H9 (cell line): ENCODE measurements around the gene NALCN. TPM values are rescaled to one million over a fixed set of nuclear protein-coding genes. Genes with fewer than 3 reads are reported as not detected.

ENCODE experiments used
- DNase-seq: peaks from one replicate; pipeline ENCODE4 v3.0.0-alpha.2; 2017
- H2AFZ ChIP-seq: one replicate; pipeline ENCODE4 v1.6.1; 2013; ENCODE audit warnings: mild to moderate bottlenecking, low read length, control low read depth, moderate library complexity
- H2AK5ac ChIP-seq: 2 replicates; pipeline ENCODE4 v1.6.1; 2013; ENCODE audit warnings: low read length, control low read depth, mixed read lengths; ENCODE audit not compliant: insufficient read length
- H2BK120ac ChIP-seq: one replicate; pipeline ENCODE4 v1.6.1; 2013; ENCODE audit warnings: low read depth, mild to moderate bottlenecking, low read length, control low read depth, inconsistent platforms; ENCODE audit not compliant: poor library complexity, severe bottlenecking
- H2BK12ac ChIP-seq: 2 replicates; pipeline ENCODE4 v1.6.1; 2013; ENCODE audit warnings: low read length, control low read depth, mixed read lengths, low read depth; ENCODE audit not compliant: insufficient read length
- H2BK15ac ChIP-seq: 2 replicates; pipeline ENCODE4 v1.6.1; 2013; ENCODE audit warnings: low read depth, low read length, control low read depth
- H2BK20ac ChIP-seq: one replicate; pipeline ENCODE4 v1.6.1; 2013; ENCODE audit warnings: low read depth, mild to moderate bottlenecking, low read length, control low read depth, inconsistent platforms; ENCODE audit not compliant: poor library complexity, severe bottlenecking
- H2BK5ac ChIP-seq: 2 replicates; pipeline ENCODE4 v1.6.1; 2013; ENCODE audit warnings: low read length, control low read depth, mixed read lengths; ENCODE audit not compliant: insufficient read length
- H3K14ac ChIP-seq: 2 replicates; pipeline ENCODE4 v1.6.1; 2013; ENCODE audit warnings: low read length, control low read depth; ENCODE audit not compliant: insufficient read depth
- H3K18ac ChIP-seq: 2 replicates; pipeline ENCODE4 v1.6.1; 2013; ENCODE audit warnings: low read depth, mild to moderate bottlenecking, mixed read lengths, low read length, control low read depth; ENCODE audit not compliant: insufficient read length
- H3K23ac ChIP-seq: 2 replicates; pipeline ENCODE4 v1.6.1; 2013; ENCODE audit warnings: low read length, control low read depth, mixed read lengths, low read depth; ENCODE audit not compliant: insufficient read length
- H3K23me2 ChIP-seq: 2 replicates; pipeline ENCODE4 v1.6.1; 2013; ENCODE audit warnings: low read depth, mild to moderate bottlenecking, mixed read lengths, low read length, control low read depth; ENCODE audit not compliant: insufficient read length, poor library complexity, severe bottlenecking
- H3K27ac ChIP-seq: 2 replicates; pipeline ENCODE4 v1.5.1; 2013; ENCODE audit warnings: low read length, control low read depth, mixed read lengths, low read depth; ENCODE audit not compliant: insufficient read length
- H3K27me3 ChIP-seq: 2 replicates; pipeline ENCODE4 v1.6.1; 2013; ENCODE audit warnings: low read length, control low read depth, inconsistent platforms; ENCODE audit not compliant: insufficient read depth
- H3K4ac ChIP-seq: 2 replicates; pipeline ENCODE4 v1.6.1; 2013; ENCODE audit warnings: low read depth, mild to moderate bottlenecking, control low read depth, inconsistent platforms, low read length, moderate library complexity
- H3K4me1 ChIP-seq: 2 replicates; pipeline ENCODE4 v1.6.1; 2013; ENCODE audit warnings: low read length, control low read depth, inconsistent platforms; ENCODE audit not compliant: insufficient read depth
- H3K4me2 ChIP-seq: 2 replicates; pipeline ENCODE4 v1.6.1; 2013; ENCODE audit warnings: low read length, control low read depth, mixed read lengths; ENCODE audit not compliant: insufficient read length, insufficient read depth
- H3K56ac ChIP-seq: 2 replicates; pipeline ENCODE4 v1.6.1; 2013; ENCODE audit warnings: low read depth, mild to moderate bottlenecking, mixed read lengths, low read length, control low read depth; ENCODE audit not compliant: insufficient read length
- H3K79me1 ChIP-seq: 2 replicates; pipeline ENCODE4 v1.6.1; 2013; ENCODE audit warnings: low read depth, mild to moderate bottlenecking, moderate library complexity, low read length, control low read depth, inconsistent platforms; ENCODE audit not compliant: insufficient read depth, poor library complexity, severe bottlenecking
- H3K79me2 ChIP-seq: 2 replicates; pipeline ENCODE4 v1.6.1; 2013; ENCODE audit warnings: low read length, control low read depth, inconsistent platforms; ENCODE audit not compliant: insufficient read depth
- H3K9ac ChIP-seq: 2 replicates; pipeline ENCODE4 v1.6.1; 2013; ENCODE audit warnings: low read length, control low read depth, mixed read lengths; ENCODE audit not compliant: insufficient read length; ENCODE audit errors: extremely low read depth
- H3K9me3 ChIP-seq: one replicate; pipeline ENCODE4 v1.6.1; 2013; ENCODE audit warnings: low read depth, low read length, inconsistent platforms; ENCODE audit not compliant: control insufficient read depth
- H3T11ph ChIP-seq: one replicate; pipeline ENCODE4 v1.6.1; 2013; ENCODE audit warnings: mild to moderate bottlenecking, low read length, control low read depth, inconsistent platforms
- H4K20me1 ChIP-seq: one replicate; pipeline ENCODE4 v1.6.1; 2013; ENCODE audit not compliant: control insufficient read depth, insufficient read length, insufficient read depth
- H4K5ac ChIP-seq: 2 replicates; pipeline ENCODE4 v1.6.1; 2013; ENCODE audit warnings: low read depth, mild to moderate bottlenecking, mixed read lengths, low read length, control low read depth; ENCODE audit not compliant: insufficient read length
- H4K8ac ChIP-seq: replicated peaks from 2 replicates; pipeline ENCODE4 v1.6.1; 2013; ENCODE audit warnings: low read length, control low read depth, mixed read lengths, low read depth; ENCODE audit not compliant: insufficient read length
- H4K91ac ChIP-seq: 2 replicates; pipeline ENCODE4 v1.6.1; 2013; ENCODE audit warnings: low read depth, mild to moderate bottlenecking, moderate library complexity, mixed read lengths, low read length, control low read depth; ENCODE audit not compliant: insufficient read length
- H3K27ac Mint-ChIP-seq, 3 experiments: 2 replicates in 2 of 3; 3 replicates in 1 of 3; pipeline ENCODE4 v1.8.0; 2020 to 2021; ENCODE audit warnings: mixed read lengths in 3 of 3, mild to moderate bottlenecking in 1 of 3, moderate library complexity in 1 of 3
- H3K27me3 Mint-ChIP-seq: 2 replicates; pipeline ENCODE4 v1.8.0; 2021; ENCODE audit warnings: low read depth, mild to moderate bottlenecking, moderate library complexity, mixed read lengths
- H3K36me3 Mint-ChIP-seq, 3 experiments: 2 replicates in 2 of 3; 3 replicates in 1 of 3; pipeline ENCODE4 v1.8.0; 2020 to 2021; ENCODE audit warnings: low read depth in 3 of 3, mixed read lengths in 3 of 3; ENCODE audit not compliant: insufficient read depth in 1 of 3
- H3K4me1 Mint-ChIP-seq, 2 experiments: 2 replicates each; pipeline ENCODE4 v1.8.0; 2020; ENCODE audit warnings: mixed read lengths in 2 of 2
- H3K4me3 Mint-ChIP-seq, 2 experiments: 2 replicates in 1 of 2; 3 replicates in 1 of 2; pipeline ENCODE4 v1.8.0; 2020 to 2021; ENCODE audit warnings: mild to moderate bottlenecking in 2 of 2, mixed read lengths in 2 of 2, moderate library complexity in 1 of 2
- H3K9me3 Mint-ChIP-seq, 2 experiments: 2 replicates in 1 of 2; 3 replicates in 1 of 2; pipeline ENCODE4 v1.8.0; 2020; ENCODE audit warnings: mild to moderate bottlenecking in 2 of 2, mixed read lengths in 2 of 2, moderate library complexity in 1 of 2
- WGBS: extraction: QIAGEN DNeasy Blood & Tissue Kit; methylation state at CpG from one replicate; pipeline ENCODE4 v1.1.7; 2013; ENCODE audit warnings: missing lambda C conversion rate, low lambda C conversion rate, mixed read lengths; ENCODE audit not compliant: insufficient read length; ENCODE audit errors: extremely low coverage; 5-methylcytosine and 5-hydroxymethylcytosine counted together
- total RNA-seq: library from RNA; stranded (reverse); gene quantifications from 2 replicates; pipeline ENCODE4 v1.2.1, GENCODE V29; 2021
- TF ChIP-seq, protein P1 (sequence below): fragments of 200-600 bp; sonication (generic); conservative IDR thresholded peaks from 3 replicates; pipeline ENCODE4 v1.8.0; 2021; ENCODE audit warnings: antibody characterized with exemption, mild to moderate bottlenecking

Gene NALCN
- total RNA-seq, 1 experiment from 2014 or later, result 0.09 TPM

DNA sequence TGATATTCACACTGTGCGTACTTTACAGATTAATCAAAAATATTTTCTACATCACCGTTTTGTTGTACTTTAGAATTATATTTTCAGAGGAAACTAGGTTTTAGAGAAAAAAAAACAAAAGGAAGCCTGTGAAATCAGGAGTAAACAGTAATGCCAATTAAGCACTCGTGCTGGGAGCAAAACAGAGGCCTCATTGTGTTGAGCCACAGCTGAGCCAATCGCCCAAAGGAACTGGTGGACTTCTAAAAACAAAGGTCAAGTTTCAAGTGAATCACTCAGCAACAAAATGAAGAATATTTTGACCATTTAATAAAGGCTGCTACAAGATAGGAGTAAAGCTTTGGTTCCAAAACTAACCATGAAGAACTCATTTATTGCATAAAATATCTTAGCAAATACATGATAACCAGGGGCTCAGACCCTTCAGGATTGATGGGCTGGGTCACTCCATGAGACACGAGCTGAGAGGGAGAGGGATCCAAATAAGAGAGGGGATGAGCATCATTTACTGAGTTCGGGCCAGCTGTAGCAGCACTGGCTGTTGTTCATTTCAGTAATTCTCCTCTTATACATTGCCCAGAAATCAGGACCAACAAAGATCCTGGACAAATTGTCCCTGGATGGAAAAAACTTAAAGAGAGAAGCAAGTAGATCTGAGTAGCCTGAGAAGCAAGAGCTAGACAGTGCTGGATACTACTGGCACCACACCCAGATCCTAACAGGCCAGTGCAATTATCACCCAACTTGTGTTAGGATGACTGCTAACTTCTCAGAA, 8.3 kb upstream of the NALCN start:
- DNase-seq, result no peak

More for the DNA sequence above, 8.3 kb upstream of the NALCN start:
- no peaks in the 10 kb centered on the region for H3K9me3 Mint-ChIP-seq
- no peak overlapping the region for H3K4me3 Mint-ChIP-seq
- Histone ChIP-seq H4K20me1 (no peaks in the 10 kb centered on the region), H4K8ac (no peak overlapping the region), H3K18ac (no peak overlapping the region), H2BK20ac (no peak overlapping the region), H4K5ac (no peak overlapping the region), H3K79me2 (no peaks in the 10 kb centered on the region), H3K14ac (no peak overlapping the region), H3K4me2 (no peak overlapping the region), H2BK5ac (no peak overlapping the region), H2AFZ (no peak overlapping the region), H3K56ac (no peak overlapping the region), H2AK5ac (no peak overlapping the region), H3K23ac (no peak overlapping the region), H2BK12ac (no peak overlapping the region), H3T11ph (no peak overlapping the region), H3K4me1 (no peaks in the 10 kb centered on the region), H3K79me1 (no peaks in the 10 kb centered on the region), H2BK120ac (no peak overlapping the region), H3K9me3 (no peaks in the 10 kb centered on the region), H3K27me3 (no peaks in the 10 kb centered on the region), H4K91ac (no peak overlapping the region), H2BK15ac (no peak overlapping the region), H3K9ac (no peak overlapping the region), H3K27ac (no peak overlapping the region), H3K4ac (no peak overlapping the region), H3K23me2 (no peaks in the 10 kb centered on the region)
- peaks cover 0 to under 1% of the 10 kb centered on the region in 2 experiments; a peak in 3 of 4 replicates for H3K4me1 Mint-ChIP-seq
- H3K36me3 Mint-ChIP-seq, result no peaks in the 10 kb centered on the region
- no CpG with 5 or more reads among the region's 6 CpGs for WGBS
- H3K27me3 Mint-ChIP-seq, result peaks cover 2% of the 10 kb centered on the region; the same call in 1 of the 2 replicates
- H3K27ac Mint-ChIP-seq, result no peak overlapping the region
- TF ChIP-seq, protein P1, sequence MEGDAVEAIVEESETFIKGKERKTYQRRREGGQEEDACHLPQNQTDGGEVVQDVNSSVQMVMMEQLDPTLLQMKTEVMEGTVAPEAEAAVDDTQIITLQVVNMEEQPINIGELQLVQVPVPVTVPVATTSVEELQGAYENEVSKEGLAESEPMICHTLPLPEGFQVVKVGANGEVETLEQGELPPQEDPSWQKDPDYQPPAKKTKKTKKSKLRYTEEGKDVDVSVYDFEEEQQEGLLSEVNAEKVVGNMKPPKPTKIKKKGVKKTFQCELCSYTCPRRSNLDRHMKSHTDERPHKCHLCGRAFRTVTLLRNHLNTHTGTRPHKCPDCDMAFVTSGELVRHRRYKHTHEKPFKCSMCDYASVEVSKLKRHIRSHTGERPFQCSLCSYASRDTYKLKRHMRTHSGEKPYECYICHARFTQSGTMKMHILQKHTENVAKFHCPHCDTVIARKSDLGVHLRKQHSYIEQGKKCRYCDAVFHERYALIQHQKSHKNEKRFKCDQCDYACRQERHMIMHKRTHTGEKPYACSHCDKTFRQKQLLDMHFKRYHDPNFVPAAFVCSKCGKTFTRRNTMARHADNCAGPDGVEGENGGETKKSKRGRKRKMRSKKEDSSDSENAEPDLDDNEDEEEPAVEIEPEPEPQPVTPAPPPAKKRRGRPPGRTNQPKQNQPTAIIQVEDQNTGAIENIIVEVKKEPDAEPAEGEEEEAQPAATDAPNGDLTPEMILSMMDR, result no peak
